ENCODE results near the gene SPI1.

The SPI1 gene

DNA sequence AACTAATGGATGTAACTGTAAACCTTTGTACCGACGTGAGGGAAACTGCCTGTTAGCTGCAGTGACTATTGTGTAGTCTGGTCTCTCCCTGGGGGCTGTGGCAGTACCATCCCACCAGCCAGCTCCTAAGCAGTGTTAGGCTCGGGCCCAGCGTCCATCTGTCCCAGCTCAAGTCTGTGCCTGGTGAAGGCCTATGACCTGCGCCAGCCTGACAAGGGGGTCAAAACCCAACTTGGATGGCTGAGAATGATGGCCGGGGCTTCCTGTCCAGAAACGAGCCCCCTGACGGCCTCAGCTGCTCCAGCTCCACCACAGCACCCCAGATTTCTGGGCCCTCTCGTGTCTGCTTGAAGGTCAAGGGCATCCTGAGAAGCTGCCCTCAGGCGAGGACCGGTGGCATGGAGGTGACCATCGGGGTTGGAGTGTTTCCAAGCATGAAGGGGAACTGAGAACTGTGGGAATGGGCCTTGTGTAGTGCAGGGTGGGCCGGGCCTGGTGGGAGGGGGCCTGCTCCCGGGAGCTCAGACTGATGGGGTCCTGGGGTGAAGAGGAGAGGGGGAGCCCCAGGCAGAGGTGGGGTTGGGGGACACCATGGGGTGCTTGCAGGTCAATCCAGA lies 14.3 kb upstream of the SPI1 start:
- no peaks in the 10 kb centered on the region for H4K20me1 ChIP-seq (ENCODE audit: control insufficient read depth, insufficient read depth, low read depth, low read length)
- no peaks in the 10 kb centered on the region for H3F3A ChIP-seq (ENCODE audit: control insufficient read depth, insufficient read depth)
- H3K4me1 ChIP-seq (ENCODE audit: control insufficient read depth, low read length), result peaks cover 67% of the 10 kb centered on the region
- H3K79me2 ChIP-seq (ENCODE audit: control insufficient read depth, low read length), result no peaks in the 10 kb centered on the region
- no peaks in the 10 kb centered on the region for H3K9me2 ChIP-seq (replicated peaks; ENCODE audit: control insufficient read depth, low read length)
- no peaks in the 10 kb centered on the region for H3K27me3 ChIP-seq (ENCODE audit: control insufficient read depth, low read length)
- H3K36me3 ChIP-seq (ENCODE audit: control insufficient read depth, low read length), result no peaks in the 10 kb centered on the region
- no peak for TF ChIP-seq EZH2phosphoT487 (IDR thresholded peaks at IDR 0.05; ENCODE audit: borderline replicate concordance, low read length)
- no peak for TF ChIP-seq CTCF (IDR thresholded peaks at IDR 0.05; ENCODE audit: low read depth, low read length, poor library complexity, severe bottlenecking)
- H3K4me2 ChIP-seq (ENCODE audit: low read length), result peak overlapping the region; percentile 90; the same call in 1 of the 2 replicates
- no peaks in the 10 kb centered on the region for H3K9me3 ChIP-seq (ENCODE audit: control insufficient read depth, insufficient read depth, low read length)
- no peak overlapping the region for H3K4me3 ChIP-seq (ENCODE audit: low read length)
- H3K27ac ChIP-seq (ENCODE audit: low read depth, low read length), result no peak overlapping the region; the same call in 1 of the 2 replicates

- no peaks in the 10 kb centered on the region for H3K9me3 ChIP-seq (ENCODE audit: control insufficient read depth, insufficient read depth, low read length)
- no peak overlapping the region for H3K27ac ChIP-seq (ENCODE audit: low read depth, low read length)
- H3K4me2 ChIP-seq (ENCODE audit: low read length), result no peak overlapping the region
- H3K27me3 ChIP-seq (ENCODE audit: control insufficient read depth, low read length), result no peaks in the 10 kb centered on the region
- no peaks in the 10 kb centered on the region for H3K79me2 ChIP-seq (ENCODE audit: control insufficient read depth, low read length)
- no peaks in the 10 kb centered on the region for H3F3A ChIP-seq (ENCODE audit: control insufficient read depth, insufficient read depth)
- H3K4me3 ChIP-seq (ENCODE audit: low read length), result no peak overlapping the region
- no peaks in the 10 kb centered on the region for H3K9me2 ChIP-seq (replicated peaks; ENCODE audit: control insufficient read depth, low read length)
- TF ChIP-seq EZH2phosphoT487 (IDR thresholded peaks at IDR 0.05; ENCODE audit: borderline replicate concordance, low read length) (no peak), CTCF (IDR thresholded peaks at IDR 0.05; ENCODE audit: low read depth, low read length, poor library complexity, severe bottlenecking) (no peak)
- no peaks in the 10 kb centered on the region for H4K20me1 ChIP-seq (ENCODE audit: control insufficient read depth, insufficient read depth, low read depth, low read length)
- no peaks in the 10 kb centered on the region for H3K36me3 ChIP-seq (ENCODE audit: control insufficient read depth, low read length)
- peaks cover 62% of the 10 kb centered on the region for H3K4me1 ChIP-seq (ENCODE audit: control insufficient read depth, low read length)
Observed at GRCh38 chr11:47391711-47392432, 13.5 kb upstream of the SPI1 start.

GRCh38 chr11:47391077-47391583 lies 12.8 kb upstream of the SPI1 start:
- Histone ChIP-seq H3K27ac (ENCODE audit: low read depth, low read length) (no peak overlapping the region), H3K27me3 (ENCODE audit: control insufficient read depth, low read length) (no peaks in the 10 kb centered on the region), H3F3A (ENCODE audit: control insufficient read depth, insufficient read depth) (no peaks in the 10 kb centered on the region), H3K4me2 (ENCODE audit: low read length) (no peak overlapping the region), H3K79me2 (ENCODE audit: control insufficient read depth, low read length) (no peaks in the 10 kb centered on the region), H3K4me3 (ENCODE audit: low read length) (no peak overlapping the region), H3K9me2 (replicated peaks; ENCODE audit: control insufficient read depth, low read length) (no peaks in the 10 kb centered on the region), H3K36me3 (ENCODE audit: control insufficient read depth, low read length) (no peaks in the 10 kb centered on the region), H3K9me3 (ENCODE audit: control insufficient read depth, insufficient read depth, low read length) (no peaks in the 10 kb centered on the region), H4K20me1 (ENCODE audit: control insufficient read depth, insufficient read depth, low read depth, low read length) (no peaks in the 10 kb centered on the region), H3K4me1 (ENCODE audit: control insufficient read depth, low read length) (peaks cover 58% of the 10 kb centered on the region)
- TF ChIP-seq CTCF (IDR thresholded peaks at IDR 0.05; ENCODE audit: low read depth, low read length, poor library complexity, severe bottlenecking), result no peak
- no peak for TF ChIP-seq EZH2phosphoT487 (IDR thresholded peaks at IDR 0.05; ENCODE audit: borderline replicate concordance, low read length)

Data from DOHH2 (cell line).